ENCODE data around the gene RABGAP1L. TPM values are rescaled to one million over a fixed set of nuclear protein-coding genes. Genes with fewer than 3 reads are reported as not detected.
A peak's percentile ranks its signal among the peaks of the same experiment; 100 is the strongest.

RABGAP1L gene
- 100 to 1,000 TPM in 1 of 4 donors, 10 to 100 TPM in 3; 70.5 to 100 (median 92.6) TPM for total RNA-seq

DNA sequence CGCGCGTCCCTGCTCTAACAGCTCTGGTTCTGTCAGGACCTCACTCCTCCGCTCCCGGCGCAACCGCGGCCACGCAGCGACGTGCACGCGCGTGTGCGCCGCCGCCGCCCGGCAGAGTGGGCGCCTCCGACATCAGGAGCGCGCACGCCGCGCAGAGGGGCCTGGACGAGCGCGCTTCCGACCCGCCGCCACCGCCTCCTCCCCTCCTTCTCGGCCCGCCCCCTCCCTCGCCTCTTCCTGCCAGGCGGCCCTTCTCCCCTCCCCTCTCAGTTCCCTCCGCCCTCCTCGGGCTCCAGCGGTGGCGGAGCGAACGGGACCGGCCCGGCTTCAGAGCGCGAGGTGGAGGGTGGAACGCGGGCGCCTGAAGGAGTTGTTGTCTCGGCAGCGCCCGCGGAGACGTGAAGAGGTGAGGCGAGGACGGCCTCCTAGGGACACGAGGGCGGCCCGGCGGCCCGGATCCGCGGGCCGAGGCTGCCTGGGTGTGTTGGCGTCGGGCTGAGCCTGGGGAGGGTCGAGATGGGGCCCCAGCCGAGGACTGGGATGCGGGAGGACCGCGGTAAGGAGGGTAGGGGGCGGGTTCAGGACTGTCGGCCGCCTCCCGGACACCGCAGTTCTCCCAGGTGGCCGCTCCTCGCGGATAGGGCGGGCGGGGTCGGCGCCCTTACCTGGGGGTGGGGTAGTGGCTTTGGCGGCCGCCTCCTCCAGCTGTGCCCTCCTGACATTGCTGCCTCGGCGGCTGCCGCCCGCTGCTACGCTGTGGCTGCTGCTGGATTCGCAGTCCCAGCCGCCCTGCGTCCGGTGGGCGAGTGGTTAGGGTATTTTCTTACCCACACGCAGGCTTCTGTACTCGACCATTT is at the start of gene RABGAP1L:
TSS of gene RABGAP1L (plus strand) at position 269 of the 857 bp plus-strand sequence.
- TF ChIP-seq, protein P1, sequence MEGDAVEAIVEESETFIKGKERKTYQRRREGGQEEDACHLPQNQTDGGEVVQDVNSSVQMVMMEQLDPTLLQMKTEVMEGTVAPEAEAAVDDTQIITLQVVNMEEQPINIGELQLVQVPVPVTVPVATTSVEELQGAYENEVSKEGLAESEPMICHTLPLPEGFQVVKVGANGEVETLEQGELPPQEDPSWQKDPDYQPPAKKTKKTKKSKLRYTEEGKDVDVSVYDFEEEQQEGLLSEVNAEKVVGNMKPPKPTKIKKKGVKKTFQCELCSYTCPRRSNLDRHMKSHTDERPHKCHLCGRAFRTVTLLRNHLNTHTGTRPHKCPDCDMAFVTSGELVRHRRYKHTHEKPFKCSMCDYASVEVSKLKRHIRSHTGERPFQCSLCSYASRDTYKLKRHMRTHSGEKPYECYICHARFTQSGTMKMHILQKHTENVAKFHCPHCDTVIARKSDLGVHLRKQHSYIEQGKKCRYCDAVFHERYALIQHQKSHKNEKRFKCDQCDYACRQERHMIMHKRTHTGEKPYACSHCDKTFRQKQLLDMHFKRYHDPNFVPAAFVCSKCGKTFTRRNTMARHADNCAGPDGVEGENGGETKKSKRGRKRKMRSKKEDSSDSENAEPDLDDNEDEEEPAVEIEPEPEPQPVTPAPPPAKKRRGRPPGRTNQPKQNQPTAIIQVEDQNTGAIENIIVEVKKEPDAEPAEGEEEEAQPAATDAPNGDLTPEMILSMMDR (IDR thresholded peaks at IDR 0.05) = no peak
- TF ChIP-seq POLR2A (IDR thresholded peaks at IDR 0.05) = peak; percentile 81 to 90
- 1% methylated on average over 28 to 50 of the region's 98 CpGs for WGBS, 2 donors
- DNase-seq = peak; percentile 95
- Histone ChIP-seq H3K36me3 (no peaks in the 10 kb centered on the region), H3K27me3 (no peaks in the 10 kb centered on the region), H3K4me1 (peaks cover 11 to 16% of the 10 kb centered on the region in 2 donors), H3K9me3 (no peaks in the 10 kb centered on the region), H3K27ac (peak within 1 kb of the TSS; percentile 88 to 95 (median 94)), H3K4me3 (replicated peaks in 1 of 3) (peak within 1 kb of the TSS; percentile 80 to 82 (median 81))
- intact Hi-C loops (cut with DNase I) = no loop called here

DNA sequence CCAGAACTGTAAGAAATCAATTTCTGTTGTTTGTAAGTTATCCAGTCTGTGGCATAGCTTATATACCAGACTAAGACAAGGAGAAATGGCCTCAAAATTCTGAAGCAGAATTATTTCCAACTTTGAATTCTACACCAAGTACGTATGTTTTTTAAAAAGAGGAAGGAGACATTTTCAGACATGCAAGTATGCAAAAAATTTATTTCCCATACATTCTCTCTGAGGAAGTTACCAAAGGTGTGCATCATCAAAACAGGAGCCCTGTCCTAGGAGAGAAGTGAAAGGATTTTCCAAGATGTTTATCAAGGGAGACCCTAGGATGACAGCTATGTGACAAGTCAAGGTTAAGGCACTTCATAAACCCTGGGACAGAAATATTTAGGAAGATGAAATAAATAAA is 49.3 kb upstream of the RABGAP1L start:
- H3K9me3 ChIP-seq = no peaks in the 10 kb centered on the region
- H3K27me3 ChIP-seq = no peaks in the 10 kb centered on the region
- no peak for TF ChIP-seq POLR2A (IDR thresholded peaks at IDR 0.05)
- TF ChIP-seq, protein P1 (IDR thresholded peaks at IDR 0.05) = no peak
- 84 to 86% methylated on average over 1 of the region's 1 CpG for WGBS, 2 donors
- no peak for DNase-seq
- H3K4me1 ChIP-seq = peaks cover 16 to 22% of the 10 kb centered on the region in 2 donors
- H3K36me3 ChIP-seq = no peaks in the 10 kb centered on the region
- H3K4me3 ChIP-seq (replicated peaks in 1 of 3) = no peak overlapping the region
- H3K27ac ChIP-seq = no peak overlapping the region
- intact Hi-C loops (cut with DNase I) = no loop called here

DNA sequence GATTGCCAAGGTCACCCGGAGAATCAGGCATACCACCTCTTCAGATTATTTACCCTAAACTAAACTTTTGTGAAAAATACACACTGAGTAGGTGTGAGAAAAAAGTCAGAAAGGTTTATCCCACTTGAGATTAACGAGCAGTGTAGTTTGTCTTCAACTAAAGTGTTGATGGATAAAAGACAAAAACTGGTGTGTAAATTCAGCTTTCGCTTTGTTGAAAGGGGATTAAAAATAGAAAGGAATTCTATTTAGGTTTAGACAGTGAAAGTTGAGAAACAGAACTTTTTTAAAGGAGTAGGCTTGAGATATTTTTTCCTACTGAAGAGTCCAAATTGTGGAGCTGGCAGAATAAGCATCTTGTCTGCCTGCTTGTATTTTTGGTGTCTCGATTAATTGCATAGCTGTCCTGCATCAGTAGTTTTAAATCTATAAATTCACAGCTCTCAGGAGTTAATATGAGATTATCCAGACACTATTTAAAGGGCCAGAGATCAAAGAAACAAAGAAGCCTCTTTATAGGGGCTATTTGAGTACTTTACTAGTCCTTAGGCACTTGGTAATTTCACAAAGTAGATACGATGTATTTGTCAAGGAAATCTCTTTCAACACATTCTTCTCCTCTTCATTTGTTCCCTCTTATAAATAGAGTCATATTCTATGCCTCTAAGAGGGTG is 46.7 kb upstream of the RABGAP1L start:
- intact Hi-C loops (cut with DNase I) = no loop called here
- WGBS, 2 donors = 44 to 54% methylated on average over 5 of the region's 5 CpGs
- H3K4me1 ChIP-seq = peaks cover 16 to 22% of the 10 kb centered on the region in 2 donors
- no peak overlapping the region for H3K4me3 ChIP-seq (replicated peaks in 1 of 3)
- TF ChIP-seq, protein P1 (IDR thresholded peaks at IDR 0.05) = no peak
- TF ChIP-seq POLR2A (IDR thresholded peaks at IDR 0.05) = no peak
- no peak for DNase-seq
- peak overlapping the region in 1 of 3 donors; percentile 39 for H3K27ac ChIP-seq
- H3K9me3 ChIP-seq = no peaks in the 10 kb centered on the region
- H3K36me3 ChIP-seq = no peaks in the 10 kb centered on the region
- no peaks in the 10 kb centered on the region for H3K27me3 ChIP-seq

DNA sequence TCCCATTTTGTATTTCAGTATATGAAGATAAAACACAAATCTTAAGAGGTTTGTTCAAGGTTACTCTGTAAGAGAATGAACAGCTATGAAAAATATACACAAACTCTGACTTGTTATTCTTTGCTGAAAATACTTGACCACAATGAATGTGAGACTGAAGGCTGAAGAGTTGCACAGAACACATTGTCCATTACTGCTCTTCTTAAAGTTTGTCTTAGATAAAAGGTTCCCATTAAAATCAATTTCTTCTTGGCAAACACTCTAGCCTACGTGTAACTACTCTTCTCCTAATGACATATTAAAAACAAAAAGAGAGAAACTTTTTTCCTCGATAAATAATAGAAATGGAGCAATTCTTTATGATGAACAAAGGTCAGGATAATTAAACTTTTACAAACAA is 45.2 kb upstream of the RABGAP1L start:
- Histone ChIP-seq H3K27me3 (no peaks in the 10 kb centered on the region), H3K27ac (peak overlapping the region in 1 of 3 donors; percentile 43), H3K36me3 (no peaks in the 10 kb centered on the region), H3K4me1 (peaks cover 16 to 22% of the 10 kb centered on the region in 2 donors), H3K4me3 (replicated peaks in 1 of 3) (no peak overlapping the region), H3K9me3 (no peaks in the 10 kb centered on the region)
- DNase-seq = no peak
- WGBS, 2 donors = 37 to 50% methylated on average over 2 of the region's 2 CpGs
- no peak for TF ChIP-seq POLR2A (IDR thresholded peaks at IDR 0.05)
- TF ChIP-seq, protein P1 (IDR thresholded peaks at IDR 0.05) = no peak
- intact Hi-C loops (cut with DNase I) = no loop called here

Measured in thyroid gland (tissue), 4 donors.